Endometrial microvascular endothelial cells (primary cell): ENCODE measurements around the gene GJC3. TPM values are rescaled to one million over a fixed set of nuclear protein-coding genes. Genes with fewer than 3 reads are reported as not detected.
"Not testable (repeated sequence)": the region's sequence is repeated elsewhere in the genome, so short reads cannot be mapped to it uniquely, and the experiment has no call there.

Source experiments
- in situ Hi-C: cut with HindIII; loops from 2 replicates; pipeline ENCODE4 v1.10.0; 2017; ENCODE audit warnings: low sequenced_read_pairs, low pct_unique_long_range_greater_than_20kb; ENCODE audit errors: inconsistent ontology term
- total RNA-seq: library from RNA; depleted of rRNA; stranded (reverse); fragments of >200 nt; gene quantifications from one replicate; pipeline ENCODE4 v1.2.3, GENCODE V29; 2015; ENCODE audit errors: inconsistent ontology term

Gene GJC3
- total RNA-seq, 1 donor from 2014 or later = 2.0 TPM

DNA sequence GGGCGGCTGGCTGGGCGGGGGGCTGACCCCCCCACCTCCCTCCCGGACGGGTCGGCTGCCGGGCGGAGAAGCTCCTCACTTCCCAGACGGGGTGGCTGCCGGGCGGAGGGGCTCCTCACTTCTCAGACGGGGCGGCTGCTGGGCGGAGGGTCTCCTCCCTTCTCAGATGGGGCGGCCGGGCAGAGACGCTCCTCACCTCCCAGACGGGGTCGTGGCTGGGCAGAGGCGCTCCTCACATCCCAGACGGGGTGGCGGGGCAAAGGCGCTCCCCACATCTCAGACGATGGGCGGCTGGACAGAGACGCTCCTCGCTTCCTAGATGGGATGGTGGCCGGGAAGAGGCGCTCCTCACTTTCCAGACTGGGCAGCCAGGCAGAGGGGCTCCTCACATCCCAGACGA is 41.1 kb downstream of the GJC3 start:
- in situ Hi-C loops = not testable (repeated sequence)

DNA sequence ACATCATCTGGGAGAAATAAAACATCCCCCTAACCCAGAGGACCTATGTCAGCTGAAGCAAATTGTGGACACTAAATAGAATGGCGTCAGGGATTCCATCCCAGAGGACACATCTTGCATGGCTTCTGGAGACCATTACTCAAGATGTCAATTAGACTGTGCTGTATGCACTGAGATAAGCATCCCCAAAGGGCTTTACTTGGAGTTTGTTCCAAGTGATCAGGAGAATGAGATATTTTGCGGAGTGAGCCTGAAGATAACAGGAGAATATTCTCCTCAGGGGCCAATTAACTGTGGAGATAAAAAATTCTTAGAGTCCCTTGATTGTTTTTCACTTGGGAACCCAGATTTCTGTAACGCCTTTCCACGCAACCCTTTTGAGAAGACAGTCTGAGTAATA is 48.0 kb downstream of the GJC3 start:
- in situ Hi-C loops = no loop called here

DNA sequence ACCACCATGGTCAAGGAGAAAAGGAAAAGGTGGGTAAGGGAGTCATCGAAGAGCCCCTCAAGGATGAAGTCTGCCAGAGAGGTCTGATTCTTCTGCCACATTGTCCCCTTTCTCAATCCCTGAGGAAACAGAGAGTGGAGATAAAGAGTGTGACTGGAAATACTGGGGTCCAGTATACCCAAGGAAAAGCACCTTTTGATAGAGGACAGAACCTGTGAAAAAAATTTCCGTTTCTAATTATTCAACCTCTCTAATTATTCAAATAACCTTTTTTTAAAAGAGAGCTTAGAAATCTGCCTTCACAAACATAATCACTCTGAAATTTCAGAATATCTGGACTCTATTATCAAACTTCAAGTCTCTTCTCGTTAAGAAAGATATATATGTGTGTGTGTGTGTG is 52.5 kb downstream of the GJC3 start, which contains the start of gene OR2AE1:
Gene OR2AE1, minus strand, starts transcription at position 101 of the 400 bp plus-strand sequence. Its CDS starts 0 bp downstream, at position 101.
- in situ Hi-C loops = no loop called here

DNA sequence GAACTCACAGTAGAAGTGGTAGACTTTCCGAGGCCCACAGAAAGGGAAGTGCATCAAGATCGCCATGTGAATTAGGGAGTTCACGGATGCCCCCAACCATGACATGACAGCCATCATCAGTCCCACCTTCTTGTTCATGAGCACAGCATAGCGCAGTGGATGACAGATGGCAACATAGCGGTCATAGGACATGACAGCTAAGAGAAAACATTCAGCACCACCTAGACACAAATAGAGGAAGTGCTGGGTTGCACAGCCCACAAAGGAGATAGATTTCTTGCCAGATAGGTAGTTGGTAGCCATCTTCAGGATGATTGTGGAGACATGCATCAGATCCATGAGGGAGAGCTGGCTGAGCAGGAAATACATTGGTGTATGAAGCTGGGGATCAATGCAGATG is 52.9 kb downstream of the GJC3 start:
- in situ Hi-C loops = no loop called here

Other genes starting within 250 kb of the GJC3 start
- gene CYP3A5, start 249.6 kb downstream of the GJC3 start, total RNA-seq = not detected
- not detected for gene CYP3A7, start 194.4 kb downstream of the GJC3 start, total RNA-seq
- gene CYP3A4, start 145.4 kb downstream of the GJC3 start, total RNA-seq = not detected
- gene CYP3A43, start 101.6 kb downstream of the GJC3 start, total RNA-seq = not detected
- gene OR2AE1, start 52.6 kb downstream of the GJC3 start, total RNA-seq = not detected
- gene TRIM4, start 10.1 kb downstream of the GJC3 start, total RNA-seq = 25.3 TPM
- gene AZGP1, start 46.4 kb upstream of the GJC3 start, total RNA-seq = not detected
- gene ZKSCAN1, start 86.0 kb upstream of the GJC3 start, total RNA-seq = 13.8 TPM
- gene ZSCAN21, start 120.2 kb upstream of the GJC3 start, total RNA-seq = 6.0 TPM
- 14.9 TPM for gene ZNF3, start 152.1 kb upstream of the GJC3 start, total RNA-seq
- 158 TPM for gene COPS6, start 159.3 kb upstream of the GJC3 start, total RNA-seq
- 168 TPM for gene MCM7, start 171.8 kb upstream of the GJC3 start, total RNA-seq
- gene AP4M1, start 172.0 kb upstream of the GJC3 start, total RNA-seq = 54.1 TPM
- 101 TPM for gene TAF6, start 189.7 kb upstream of the GJC3 start, total RNA-seq
- gene CNPY4, start 190.0 kb upstream of the GJC3 start, total RNA-seq = 28.3 TPM
- gene MBLAC1, start 197.3 kb upstream of the GJC3 start, total RNA-seq = 5.1 TPM
- gene LAMTOR4, start 219.3 kb upstream of the GJC3 start, total RNA-seq = 170 TPM
- gene TRAPPC14, start 229.1 kb upstream of the GJC3 start, total RNA-seq = 8.5 TPM
- 4.2 TPM for gene GAL3ST4, start 239.0 kb upstream of the GJC3 start, total RNA-seq
- gene GPC2, start 247.8 kb upstream of the GJC3 start, total RNA-seq = 0.09 TPM
- not detected for gene STAG3, start 248.3 kb upstream of the GJC3 start, total RNA-seq